ENCODE data around the gene MED27. TPM values are rescaled to one million over a fixed set of nuclear protein-coding genes. Genes with fewer than 3 reads are reported as not detected.

The MED27 gene
- total RNA-seq, 4 donors from 2014 or later, result 12.9 to 21.8 (median 20.0) TPM

DNA sequence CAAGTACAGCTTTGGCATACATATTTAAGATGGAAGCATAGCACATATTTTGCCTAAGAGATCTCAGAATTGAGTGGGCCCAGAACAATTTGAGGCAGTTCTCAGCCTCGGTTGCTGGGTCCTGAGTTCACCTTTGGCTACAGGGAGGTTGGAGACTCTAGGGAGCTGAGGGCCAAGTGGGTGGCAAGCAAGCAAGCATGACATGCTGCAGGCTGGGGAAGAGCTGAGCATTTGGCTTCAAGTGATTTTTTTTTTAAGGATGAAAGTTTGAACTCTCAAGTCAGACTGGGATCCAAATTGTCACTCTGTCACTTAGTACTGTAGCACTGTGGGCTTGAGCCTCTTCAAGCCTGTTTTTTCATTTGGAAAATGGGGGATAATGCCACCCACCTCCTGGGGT is 160.5 kb downstream of the MED27 start:
- H3K4me3 ChIP-seq, result no peak overlapping the region
- H3K36me3 ChIP-seq, result no peaks in the 10 kb centered on the region
- intact Hi-C loops (cut with DNase I), result no loop called here
- H3K9me3 ChIP-seq, result no peaks in the 10 kb centered on the region
- no peak for TF ChIP-seq EP300 (IDR thresholded peaks at IDR 0.05)
- TF ChIP-seq, protein P1, sequence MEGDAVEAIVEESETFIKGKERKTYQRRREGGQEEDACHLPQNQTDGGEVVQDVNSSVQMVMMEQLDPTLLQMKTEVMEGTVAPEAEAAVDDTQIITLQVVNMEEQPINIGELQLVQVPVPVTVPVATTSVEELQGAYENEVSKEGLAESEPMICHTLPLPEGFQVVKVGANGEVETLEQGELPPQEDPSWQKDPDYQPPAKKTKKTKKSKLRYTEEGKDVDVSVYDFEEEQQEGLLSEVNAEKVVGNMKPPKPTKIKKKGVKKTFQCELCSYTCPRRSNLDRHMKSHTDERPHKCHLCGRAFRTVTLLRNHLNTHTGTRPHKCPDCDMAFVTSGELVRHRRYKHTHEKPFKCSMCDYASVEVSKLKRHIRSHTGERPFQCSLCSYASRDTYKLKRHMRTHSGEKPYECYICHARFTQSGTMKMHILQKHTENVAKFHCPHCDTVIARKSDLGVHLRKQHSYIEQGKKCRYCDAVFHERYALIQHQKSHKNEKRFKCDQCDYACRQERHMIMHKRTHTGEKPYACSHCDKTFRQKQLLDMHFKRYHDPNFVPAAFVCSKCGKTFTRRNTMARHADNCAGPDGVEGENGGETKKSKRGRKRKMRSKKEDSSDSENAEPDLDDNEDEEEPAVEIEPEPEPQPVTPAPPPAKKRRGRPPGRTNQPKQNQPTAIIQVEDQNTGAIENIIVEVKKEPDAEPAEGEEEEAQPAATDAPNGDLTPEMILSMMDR (IDR thresholded peaks at IDR 0.05), result no peak
- no peak for TF ChIP-seq POLR2AphosphoS5 (IDR thresholded peaks at IDR 0.05)
- no peak for TF ChIP-seq POLR2A (IDR thresholded peaks at IDR 0.05; ENCODE audit: low read depth)
- no peaks in the 10 kb centered on the region for H3K27me3 ChIP-seq
- H3K27ac ChIP-seq (replicated peaks in 1 of 4), result no peak overlapping the region
- WGBS, result 91% methylated on average over 1 of the region's 1 CpG
- peaks cover 0 to 3% (median 0%) of the 10 kb centered on the region in 4 donors for H3K4me1 ChIP-seq
- no peak for DNase-seq (ENCODE audit: extremely low spot score)

DNA sequence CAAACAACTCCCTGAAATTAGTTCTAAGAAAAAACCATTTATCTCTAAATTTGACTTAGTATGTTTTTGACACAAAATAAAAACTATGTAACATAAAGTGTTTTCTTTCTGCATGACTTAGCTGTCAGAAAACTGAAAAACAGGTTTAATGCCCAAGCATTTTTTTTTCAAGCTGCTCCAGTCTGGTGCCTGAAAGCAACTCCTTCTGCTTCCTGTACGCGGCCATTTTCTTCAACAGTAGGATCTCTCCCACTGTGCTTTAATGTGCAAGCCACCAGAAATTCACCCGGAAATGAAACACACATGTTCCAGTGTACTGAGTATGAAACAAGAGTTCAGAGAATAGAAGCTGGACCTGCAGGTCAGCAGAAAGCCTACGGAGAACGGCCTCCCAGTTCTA is 161.2 kb downstream of the MED27 start:
- no peaks in the 10 kb centered on the region for H3K27me3 ChIP-seq
- no peak overlapping the region for H3K4me3 ChIP-seq
- 95% methylated on average over 5 of the region's 5 CpGs for WGBS
- H3K27ac ChIP-seq (replicated peaks in 1 of 4), result no peak overlapping the region
- intact Hi-C loops (cut with DNase I), result no loop called here
- TF ChIP-seq POLR2A (IDR thresholded peaks at IDR 0.05; ENCODE audit: low read depth) (no peak), POLR2AphosphoS5 (IDR thresholded peaks at IDR 0.05) (no peak), EP300 (IDR thresholded peaks at IDR 0.05) (no peak)
- TF ChIP-seq, protein P1 (IDR thresholded peaks at IDR 0.05), result no peak
- H3K9me3 ChIP-seq, result no peaks in the 10 kb centered on the region
- no peaks in the 10 kb centered on the region for H3K36me3 ChIP-seq
- DNase-seq (ENCODE audit: extremely low spot score), result no peak
- H3K4me1 ChIP-seq, result peaks cover 0 to 3% (median 0%) of the 10 kb centered on the region in 4 donors

DNA sequence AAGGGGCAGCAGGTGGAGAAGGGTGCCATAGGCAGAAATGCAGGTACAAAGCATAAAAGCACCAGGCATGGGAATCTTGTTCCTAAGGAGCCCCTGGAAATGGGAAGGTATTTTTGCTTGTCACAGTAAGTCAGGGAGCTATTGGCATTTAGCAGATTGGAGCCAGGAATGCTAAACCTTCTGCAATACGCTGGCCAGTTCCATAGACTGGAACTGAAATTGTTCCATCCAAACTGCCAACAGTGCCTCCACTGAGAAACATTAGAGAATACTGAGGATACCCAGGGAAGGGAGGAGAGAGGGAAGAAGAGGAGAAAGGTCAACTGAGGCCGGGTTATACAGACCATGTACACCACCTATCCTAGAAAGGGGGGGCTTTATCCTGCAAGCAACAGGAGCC is 162.7 kb downstream of the MED27 start:
- Histone ChIP-seq H3K36me3 (no peaks in the 10 kb centered on the region), H3K4me1 (peaks cover 0 to 3% (median 0%) of the 10 kb centered on the region in 4 donors), H3K4me3 (no peak overlapping the region), H3K9me3 (no peaks in the 10 kb centered on the region), H3K27me3 (no peaks in the 10 kb centered on the region), H3K27ac (replicated peaks in 1 of 4) (no peak overlapping the region)
- intact Hi-C loops (cut with DNase I), result no loop called here
- no peak for DNase-seq (ENCODE audit: extremely low spot score)
- TF ChIP-seq, protein P1 (IDR thresholded peaks at IDR 0.05), result no peak
- no peak for TF ChIP-seq POLR2A (IDR thresholded peaks at IDR 0.05; ENCODE audit: low read depth)
- TF ChIP-seq EP300 (IDR thresholded peaks at IDR 0.05), result no peak
- TF ChIP-seq POLR2AphosphoS5 (IDR thresholded peaks at IDR 0.05), result no peak
- WGBS, result 94% methylated on average over 2 of the region's 2 CpGs

DNA sequence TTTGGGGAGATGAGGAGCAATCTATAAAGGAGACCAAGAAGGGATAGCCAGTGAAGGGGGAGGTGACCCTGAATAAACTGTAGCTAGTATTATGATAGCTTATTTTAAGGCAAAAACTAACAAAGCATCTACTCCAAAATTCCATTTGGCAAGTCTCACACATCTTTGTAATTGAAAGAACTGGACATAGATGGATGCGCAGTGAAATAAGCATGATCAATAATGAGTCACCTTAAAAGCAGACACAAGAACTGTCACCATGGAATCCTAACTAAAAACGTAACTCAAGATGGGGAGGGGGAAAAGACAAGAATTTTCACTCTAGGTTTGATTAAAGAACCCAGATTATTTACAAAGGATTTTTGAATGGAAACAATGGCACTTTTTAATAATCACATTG is 164.5 kb downstream of the MED27 start:
- Histone ChIP-seq H3K36me3 (no peaks in the 10 kb centered on the region), H3K9me3 (no peaks in the 10 kb centered on the region), H3K27ac (replicated peaks in 1 of 4) (no peak overlapping the region), H3K4me3 (no peak overlapping the region), H3K27me3 (no peaks in the 10 kb centered on the region), H3K4me1 (peaks cover 0 to 3% (median 0%) of the 10 kb centered on the region in 4 donors)
- no peak for TF ChIP-seq EP300 (IDR thresholded peaks at IDR 0.05)
- no peak for TF ChIP-seq POLR2A (IDR thresholded peaks at IDR 0.05; ENCODE audit: low read depth)
- TF ChIP-seq POLR2AphosphoS5 (IDR thresholded peaks at IDR 0.05), result no peak
- TF ChIP-seq, protein P1 (IDR thresholded peaks at IDR 0.05), result no peak
- WGBS, result 89% methylated on average over 2 of the region's 2 CpGs
- DNase-seq (ENCODE audit: extremely low spot score), result no peak
- intact Hi-C loops (cut with DNase I), result no loop called here

DNA sequence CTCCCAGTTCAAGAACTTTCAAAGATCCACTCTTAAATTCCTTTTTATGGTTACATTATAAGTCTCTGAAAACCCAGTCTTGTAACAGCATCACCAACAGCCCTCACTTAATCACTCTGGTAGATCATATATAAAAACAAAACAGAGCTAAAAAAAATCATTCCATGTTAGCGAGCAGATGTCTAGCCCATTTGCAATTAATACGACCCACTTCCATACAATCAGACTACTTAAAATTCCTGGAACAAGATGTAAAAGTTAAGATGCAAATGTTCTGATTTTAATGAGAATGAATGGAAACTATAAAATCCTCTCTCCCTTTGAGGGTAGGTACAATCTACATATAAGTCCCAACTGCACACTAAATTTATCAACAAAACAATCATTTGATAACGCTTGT is 167.0 kb downstream of the MED27 start:
- no peaks in the 10 kb centered on the region for H3K36me3 ChIP-seq
- intact Hi-C loops (cut with DNase I), result no loop called here
- WGBS, result 99% methylated on average over 3 of the region's 3 CpGs

More for the DNA sequence above, 167.0 kb downstream of the MED27 start:
- Histone ChIP-seq H3K27me3 (no peaks in the 10 kb centered on the region), H3K4me1 (peaks cover 0 to 3% (median 0%) of the 10 kb centered on the region in 4 donors), H3K27ac (replicated peaks in 1 of 4) (no peak overlapping the region), H3K9me3 (no peaks in the 10 kb centered on the region), H3K4me3 (no peak overlapping the region)
- no peak for DNase-seq (ENCODE audit: extremely low spot score)
- TF ChIP-seq, protein P1 (IDR thresholded peaks at IDR 0.05), result no peak
- TF ChIP-seq POLR2A (IDR thresholded peaks at IDR 0.05; ENCODE audit: low read depth) (no peak), POLR2AphosphoS5 (IDR thresholded peaks at IDR 0.05) (no peak), EP300 (IDR thresholded peaks at IDR 0.05) (no peak)
